HG03108 (cell line): ENCODE measurements around the gene CRAMP1.
A peak's percentile ranks its signal among the peaks of the same experiment; 100 is the strongest.

Source experiments
- ATAC-seq: cut with Tn5 transposase; IDR thresholded peaks from one replicate; pipeline ENCODE4 v1.9.1; 2021; ENCODE audit warnings: moderate library complexity; ENCODE audit not compliant: unreplicated experiment

The CRAMP1 gene, protein sequence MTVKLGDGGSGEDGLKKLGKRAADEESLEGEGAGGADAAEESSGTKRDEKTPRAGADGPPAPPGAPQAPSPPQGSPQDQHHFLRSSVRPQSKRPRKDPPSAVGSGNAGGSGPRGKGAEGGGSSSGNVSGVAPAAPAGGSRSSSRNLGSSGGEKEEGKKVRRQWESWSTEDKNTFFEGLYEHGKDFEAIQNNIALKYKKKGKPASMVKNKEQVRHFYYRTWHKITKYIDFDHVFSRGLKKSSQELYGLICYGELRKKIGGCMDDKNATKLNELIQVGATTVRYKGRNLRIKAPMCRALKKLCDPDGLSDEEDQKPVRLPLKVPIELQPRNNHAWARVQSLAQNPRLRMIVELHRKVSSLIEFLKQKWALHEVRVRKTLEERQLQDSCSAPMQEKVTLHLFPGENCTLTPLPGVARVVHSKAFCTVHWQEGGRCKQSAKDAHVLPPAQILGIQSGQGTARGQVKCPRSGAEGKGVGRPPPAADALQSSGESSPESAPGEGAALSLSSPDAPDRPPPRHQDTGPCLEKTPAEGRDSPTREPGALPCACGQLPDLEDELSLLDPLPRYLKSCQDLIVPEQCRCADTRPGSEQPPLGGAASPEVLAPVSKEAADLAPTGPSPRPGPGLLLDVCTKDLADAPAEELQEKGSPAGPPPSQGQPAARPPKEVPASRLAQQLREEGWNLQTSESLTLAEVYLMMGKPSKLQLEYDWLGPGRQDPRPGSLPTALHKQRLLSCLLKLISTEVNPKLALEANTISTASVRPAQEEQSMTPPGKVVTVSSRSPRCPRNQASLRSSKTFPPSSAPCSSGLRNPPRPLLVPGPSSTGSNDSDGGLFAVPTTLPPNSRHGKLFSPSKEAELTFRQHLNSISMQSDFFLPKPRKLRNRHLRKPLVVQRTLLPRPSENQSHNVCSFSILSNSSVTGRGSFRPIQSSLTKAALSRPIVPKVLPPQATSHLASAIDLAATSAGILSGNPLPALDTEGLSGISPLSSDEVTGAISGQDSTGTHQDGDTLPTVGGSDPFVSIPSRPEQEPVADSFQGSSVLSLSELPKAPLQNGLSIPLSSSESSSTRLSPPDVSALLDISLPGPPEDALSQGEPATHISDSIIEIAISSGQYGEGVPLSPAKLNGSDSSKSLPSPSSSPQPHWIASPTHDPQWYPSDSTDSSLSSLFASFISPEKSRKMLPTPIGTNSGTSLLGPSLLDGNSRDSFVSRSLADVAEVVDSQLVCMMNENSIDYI (N-terminal part only)

DNA sequence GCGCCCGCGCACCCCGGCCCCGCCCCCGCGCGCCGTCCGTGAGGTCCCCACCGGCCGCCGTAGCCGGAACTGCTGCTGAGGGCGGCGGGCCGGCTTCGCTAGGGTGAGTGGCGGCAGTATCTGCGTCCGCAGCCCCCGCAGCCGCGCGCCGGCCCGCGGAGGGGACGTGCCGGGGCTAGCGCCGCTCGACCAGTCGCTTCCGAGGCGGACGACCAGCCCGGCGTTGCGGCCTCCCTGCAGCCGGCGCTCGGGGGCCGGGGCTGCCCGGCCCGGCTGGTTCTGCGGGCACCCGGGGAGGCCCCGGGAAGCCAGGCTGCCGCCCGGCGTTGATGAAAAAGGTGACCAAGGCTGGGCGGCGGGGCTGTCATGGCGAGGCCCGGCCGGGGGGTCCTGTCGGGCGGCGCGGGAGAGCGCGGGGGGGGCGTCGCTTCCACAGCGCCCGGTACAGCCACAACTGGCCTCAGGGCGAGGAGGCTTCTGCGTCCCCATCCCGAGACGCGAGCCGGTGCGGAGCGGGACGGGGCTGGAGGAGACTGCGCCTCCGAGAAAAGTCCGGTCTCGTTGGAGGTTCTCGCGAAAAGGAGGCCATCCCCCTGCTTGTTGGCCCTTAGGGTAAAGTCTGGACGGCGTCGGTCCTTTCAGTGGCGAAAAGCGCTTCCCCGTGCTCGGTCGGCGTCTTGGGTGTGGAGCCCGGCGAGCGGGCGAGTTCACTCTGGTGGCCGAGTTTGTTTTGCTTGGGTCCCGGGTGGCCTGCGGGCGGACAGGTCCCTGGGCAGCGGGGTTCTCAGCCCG is at the start of gene CRAMP1:
CRAMP1 (plus strand) TSS at position 41 of the 792 bp plus-strand sequence. CDS start 2,280 bp downstream, outside the sequence.
- peak; percentile 53 for ATAC-seq

DNA sequence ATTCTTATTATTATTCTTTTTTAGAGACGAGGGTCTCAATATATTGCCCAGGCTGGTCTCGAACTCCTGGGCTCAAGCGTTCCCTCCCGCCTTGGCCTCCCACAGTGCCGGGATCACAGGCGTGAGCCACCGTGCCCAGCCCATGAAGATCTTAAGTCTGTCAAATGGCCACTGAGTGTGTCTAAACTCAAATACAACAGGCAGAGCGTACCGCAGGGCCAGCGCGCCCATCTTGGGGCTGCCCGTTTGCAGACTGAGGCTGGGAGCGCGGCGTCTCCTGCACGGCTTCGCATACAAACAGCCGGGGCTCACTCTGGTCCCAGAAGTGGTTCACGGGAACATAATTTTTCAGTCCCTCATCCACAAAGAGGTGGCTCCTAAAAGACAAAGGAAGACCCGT is 48.4 kb upstream of the CRAMP1 start:
- no peak for ATAC-seq

DNA sequence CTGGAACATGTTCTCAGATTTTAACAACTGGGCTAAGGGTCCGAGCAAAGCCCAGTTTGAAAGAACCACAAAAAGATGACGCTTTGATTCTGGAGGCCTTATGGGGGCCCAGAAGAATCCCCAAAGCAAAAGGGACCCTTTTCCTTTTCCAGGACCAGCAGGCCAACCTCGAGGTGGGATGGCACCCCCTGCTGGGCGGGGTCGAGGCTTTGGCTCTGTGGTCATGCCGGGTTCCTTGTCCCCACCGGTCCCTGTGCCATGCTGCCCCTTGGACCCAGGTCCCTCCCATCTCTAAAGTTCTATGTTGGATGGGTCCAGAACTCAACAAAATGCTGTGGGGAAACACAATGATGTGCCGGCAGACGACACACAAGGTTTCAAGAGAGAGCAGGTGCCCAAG is 47.8 kb upstream of the CRAMP1 start:
- no peak for ATAC-seq

DNA sequence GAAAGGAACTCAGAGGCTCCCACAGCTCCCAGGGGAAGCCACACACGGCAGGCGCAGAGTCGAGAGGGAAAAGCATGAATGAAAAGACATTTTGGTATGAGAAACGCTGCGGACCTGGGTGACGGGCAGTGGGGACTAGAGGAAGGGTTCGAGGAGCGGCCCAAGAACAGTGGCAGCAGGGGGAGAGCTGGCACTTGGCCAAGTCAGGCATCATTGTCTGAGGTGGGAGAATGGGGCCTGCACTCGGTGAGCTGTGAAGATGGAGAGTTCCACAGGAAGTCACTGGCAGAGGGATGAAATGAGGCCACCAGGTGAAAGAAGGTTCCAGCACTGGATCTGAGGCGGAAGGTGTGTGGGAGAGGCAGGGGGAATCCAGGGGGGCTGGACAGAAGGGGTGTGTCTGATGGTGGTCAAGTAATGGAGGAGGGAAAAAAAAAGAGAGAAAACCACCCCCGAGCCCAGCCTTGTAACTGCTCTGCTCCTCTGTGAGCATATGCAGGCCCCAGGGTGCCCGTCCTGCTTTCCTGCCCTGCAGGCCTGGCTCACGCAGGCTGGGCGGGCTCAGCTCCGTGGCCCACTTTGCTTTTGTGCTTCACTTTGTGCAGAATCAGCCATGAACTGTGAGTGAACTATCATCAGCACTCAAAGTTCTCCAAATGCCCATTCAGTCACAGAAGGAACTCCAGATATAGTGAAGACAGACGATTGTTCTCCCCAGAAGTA is 46.9 kb upstream of the CRAMP1 start:
- no peak for ATAC-seq

DNA sequence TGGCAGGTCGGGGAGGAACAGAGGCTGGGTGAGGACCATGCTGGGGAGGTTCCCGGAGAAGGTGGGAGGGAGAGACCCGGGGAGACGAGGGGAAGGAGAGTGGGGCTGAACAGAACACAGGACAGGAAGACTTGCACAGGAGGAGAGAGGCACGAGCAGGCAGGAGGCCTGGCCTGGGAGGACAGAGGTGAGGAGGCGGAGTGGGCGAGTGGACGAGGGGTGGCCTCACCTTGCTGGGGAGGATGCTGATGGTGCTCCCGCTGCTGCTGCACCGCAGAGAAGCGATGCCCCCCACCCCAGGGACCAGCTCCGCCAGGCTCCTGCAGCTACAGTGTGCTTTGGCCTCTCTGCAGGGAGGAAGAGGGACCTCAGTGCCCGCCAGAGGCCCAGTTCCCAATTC is 44.2 kb upstream of the CRAMP1 start:
- no peak for ATAC-seq

DNA sequence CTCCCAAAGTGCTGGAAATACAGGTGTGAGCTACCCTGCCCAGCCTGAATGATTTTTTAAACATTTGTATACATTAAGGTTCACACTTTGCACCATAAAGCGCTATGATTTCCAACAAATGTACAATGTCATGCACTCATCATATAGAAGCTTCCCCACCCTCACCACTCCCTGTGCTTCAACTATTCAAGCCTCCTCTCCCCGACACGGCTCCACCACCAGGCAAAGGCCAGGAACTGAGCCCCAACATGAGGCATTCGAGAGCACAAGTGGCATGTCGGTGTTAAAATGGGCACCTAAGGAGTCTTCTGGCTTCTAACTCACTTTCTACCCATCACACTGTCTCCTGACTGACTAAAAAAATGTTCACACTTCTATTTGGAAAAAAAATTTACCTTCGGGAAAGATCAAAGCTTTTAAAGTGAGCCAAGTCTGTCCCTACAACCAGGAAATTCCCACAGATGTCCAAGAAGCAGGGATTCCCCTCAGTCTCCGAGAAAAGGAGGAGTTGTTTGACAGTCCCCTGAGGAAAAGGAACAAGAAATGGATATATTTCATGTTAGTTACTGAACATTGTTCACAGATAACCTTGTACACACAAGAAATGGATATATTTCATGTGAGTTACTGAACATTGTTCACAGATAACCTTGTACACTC is 41.0 kb upstream of the CRAMP1 start:
- no peak for ATAC-seq

DNA sequence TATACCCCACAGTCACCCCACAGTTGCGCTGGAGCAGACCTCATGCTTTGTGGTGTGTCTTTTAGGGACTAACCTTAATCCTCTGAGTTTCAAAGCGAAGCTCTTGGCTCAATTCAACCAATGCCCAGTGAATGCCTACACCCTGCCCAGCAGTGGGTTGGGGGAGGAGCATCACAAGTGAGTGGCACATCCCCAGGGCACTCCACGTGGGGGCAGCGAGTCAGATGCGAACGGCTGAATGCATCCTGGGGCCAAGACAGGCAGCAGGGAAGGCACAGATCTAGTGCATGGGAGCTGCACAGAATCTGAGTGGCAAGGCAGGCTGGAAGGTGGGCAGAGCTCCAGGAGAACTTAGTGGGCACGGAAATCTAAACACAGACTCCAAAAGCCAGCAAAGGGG is 39.5 kb upstream of the CRAMP1 start:
- no peak for ATAC-seq

DNA sequence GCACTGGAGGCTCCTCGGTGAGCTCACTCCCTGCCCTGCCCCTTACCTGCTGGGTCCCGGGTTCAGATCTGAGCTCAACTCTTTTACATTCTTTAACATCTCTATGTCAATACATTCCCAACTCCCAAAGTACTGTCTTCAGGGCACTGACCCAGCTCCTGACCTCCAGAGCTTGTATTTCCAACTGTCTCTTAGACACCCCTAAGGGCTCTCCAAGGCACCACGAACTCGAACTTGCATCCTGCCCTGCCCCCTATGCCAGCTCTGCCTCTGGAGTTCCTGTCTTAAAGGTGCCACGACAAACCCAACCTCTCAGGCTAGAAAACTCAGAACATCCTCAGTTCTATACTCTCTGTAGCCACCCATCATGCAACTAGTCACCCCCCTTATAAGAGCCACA is 38.9 kb upstream of the CRAMP1 start:
- no peak for ATAC-seq

DNA sequence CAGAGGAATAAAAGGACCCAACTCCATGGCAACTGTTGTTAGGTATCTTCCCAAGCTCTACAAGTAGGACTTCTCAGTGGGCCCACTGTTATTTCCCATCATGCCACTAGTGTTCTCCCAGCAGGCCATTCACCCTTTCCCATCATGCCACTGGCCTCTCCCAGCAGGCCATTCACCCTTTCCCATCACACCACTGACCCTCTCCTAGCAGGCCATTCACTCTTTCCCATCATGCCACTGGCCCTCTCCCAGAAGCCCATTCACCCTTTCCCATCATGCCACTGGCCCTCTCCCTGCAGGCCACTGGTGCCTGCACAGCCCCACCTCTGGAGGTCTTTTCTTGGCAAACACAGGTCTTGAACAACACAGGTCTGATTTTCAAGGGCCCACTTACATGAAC is 36.6 kb upstream of the CRAMP1 start:
- no peak for ATAC-seq

DNA sequence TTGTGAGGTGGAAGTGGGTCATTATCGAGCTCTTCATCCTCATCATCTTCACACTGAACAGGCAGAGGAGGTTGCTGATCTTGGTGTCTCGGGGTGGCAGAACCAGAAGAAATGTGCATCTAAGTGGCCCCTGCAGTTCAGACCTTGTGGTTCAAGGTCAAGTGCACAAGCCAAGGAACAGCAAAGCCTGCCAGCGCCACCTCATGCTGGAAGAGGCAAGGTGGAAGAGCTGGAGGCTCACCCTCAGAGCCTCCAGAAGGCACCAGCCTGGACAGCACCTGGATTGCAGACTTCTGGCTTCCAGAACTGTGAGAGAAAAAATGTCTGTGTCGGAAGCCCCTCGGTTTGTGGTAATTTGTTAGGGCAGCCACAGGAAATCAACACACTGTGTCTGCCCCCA is 32.9 kb upstream of the CRAMP1 start:
- no peak for ATAC-seq

DNA sequence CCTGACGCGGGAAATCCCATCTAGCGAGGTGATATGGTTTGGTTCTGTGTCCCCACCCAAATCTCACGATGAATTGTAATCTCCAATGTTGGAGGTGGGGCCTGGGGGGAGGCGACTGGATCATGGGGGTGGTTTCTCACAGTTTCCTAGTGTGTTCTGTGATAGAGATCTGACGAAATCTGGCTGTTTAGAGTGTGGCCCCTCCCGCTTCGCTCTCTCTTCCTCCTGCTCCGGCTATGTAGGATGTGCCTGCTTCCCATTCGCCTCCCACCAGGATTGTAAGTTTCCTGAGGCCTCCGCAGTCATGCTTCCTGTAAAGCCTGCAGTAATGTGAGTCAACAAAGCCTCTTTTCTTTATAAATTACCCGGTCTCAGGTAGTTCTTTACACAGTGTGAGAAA is 31.9 kb upstream of the CRAMP1 start:
- no peak for ATAC-seq

DNA sequence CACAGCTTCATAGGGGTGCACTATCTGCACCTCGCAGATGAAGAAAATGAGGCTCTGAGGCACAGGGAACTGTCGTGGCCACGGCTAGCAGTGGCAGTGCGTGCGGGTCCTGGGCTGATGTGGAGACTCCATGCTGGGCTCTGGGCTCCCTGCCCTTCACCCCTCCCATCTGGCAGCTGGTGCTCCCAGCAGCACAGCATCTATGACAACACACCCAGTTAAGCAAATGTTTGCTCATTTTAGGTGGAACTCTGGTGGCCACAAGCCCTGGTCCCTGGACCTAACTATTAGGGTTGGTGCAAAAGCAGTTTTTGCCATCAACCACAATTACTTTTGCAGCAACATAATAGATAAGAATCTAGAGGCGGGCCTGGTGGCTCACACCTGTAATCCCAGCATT is 31.2 kb upstream of the CRAMP1 start:
- no peak for ATAC-seq

DNA sequence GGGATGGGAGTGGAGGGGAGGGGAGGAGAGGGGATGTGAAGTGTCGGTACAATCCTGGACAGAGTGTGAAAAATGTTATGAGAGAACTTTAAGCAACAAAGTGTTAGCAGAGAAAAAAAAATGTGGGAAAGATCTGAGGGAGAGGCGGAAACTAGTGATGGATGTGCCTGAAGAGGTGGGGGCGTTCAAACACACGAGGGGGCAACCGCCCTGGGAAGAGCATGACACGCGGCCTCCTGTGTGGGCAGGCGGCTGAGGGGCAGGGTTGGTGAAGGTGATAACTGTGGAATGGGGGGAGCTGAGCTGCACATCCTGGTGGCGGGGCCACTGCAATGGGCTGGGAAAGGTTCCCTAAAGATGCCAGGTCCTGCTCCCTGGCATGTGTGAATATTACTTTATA is 30.4 kb upstream of the CRAMP1 start:
- ATAC-seq, result no peak

DNA sequence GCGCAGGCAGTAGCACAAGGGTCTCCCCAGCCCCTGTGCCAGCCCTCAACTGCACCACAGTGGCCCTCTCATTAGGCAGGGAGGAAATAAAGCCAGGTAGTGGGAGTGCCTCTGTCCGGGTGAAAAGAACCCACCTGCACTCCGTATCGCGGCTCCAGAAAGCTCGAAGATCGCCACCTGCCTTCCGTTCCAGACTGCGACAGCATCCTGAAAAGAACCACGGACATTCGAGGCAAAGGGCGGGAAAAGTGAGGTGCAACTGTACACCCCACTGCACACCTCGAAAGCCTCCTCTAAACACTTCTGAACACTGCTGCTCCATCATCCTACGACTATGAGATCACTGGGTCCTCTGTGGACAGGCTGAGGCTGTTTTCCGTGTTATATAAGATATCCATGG is 29.0 kb upstream of the CRAMP1 start:
- ATAC-seq, result no peak

DNA sequence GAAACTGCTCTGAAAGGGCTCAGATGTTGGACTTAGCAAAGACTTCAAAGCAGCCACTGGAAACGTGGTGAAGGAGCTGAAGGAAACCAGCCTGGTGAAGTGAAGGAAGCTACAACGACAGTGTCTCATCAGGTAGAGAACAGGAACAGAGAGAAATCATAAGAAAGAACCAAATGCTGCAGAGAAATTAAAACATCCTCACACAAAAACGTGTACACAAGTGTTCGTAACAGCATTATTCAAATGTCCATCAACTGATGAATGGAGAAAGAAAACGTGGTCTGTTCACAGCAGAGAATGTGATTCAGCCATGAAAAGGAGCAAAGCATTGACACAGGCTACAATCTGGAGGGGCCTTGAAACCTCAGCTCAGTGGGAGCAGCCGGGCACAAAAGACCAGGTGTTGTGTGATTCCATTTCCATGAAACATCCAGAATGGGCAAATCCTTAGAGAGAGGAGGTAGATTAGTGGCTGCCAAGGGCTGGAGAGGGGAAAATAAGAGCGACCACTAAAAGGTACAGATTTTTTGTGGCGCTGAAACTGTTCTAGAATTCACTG is 27.2 kb upstream of the CRAMP1 start:
- no peak for ATAC-seq

DNA sequence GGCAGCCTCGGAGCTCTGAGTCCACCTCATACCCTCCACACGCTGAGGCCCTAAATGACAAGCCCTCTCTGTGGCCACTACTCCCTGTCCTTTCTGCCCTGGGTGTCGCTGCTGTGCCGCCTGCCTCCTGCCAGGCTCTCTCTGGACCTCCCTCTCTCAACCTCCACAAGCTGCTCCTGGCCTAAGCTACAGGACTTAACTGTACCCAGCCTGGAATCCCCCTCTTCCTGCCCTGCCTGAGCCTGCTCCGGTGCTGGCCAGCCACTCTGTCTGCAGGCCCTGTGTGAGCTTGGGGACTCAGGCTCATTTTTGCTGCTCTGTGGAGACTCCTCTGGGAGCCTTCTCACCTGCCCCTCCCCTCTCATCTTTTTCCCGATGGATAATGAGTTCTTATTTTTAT is 21.8 kb upstream of the CRAMP1 start:
- ATAC-seq, result no peak

DNA sequence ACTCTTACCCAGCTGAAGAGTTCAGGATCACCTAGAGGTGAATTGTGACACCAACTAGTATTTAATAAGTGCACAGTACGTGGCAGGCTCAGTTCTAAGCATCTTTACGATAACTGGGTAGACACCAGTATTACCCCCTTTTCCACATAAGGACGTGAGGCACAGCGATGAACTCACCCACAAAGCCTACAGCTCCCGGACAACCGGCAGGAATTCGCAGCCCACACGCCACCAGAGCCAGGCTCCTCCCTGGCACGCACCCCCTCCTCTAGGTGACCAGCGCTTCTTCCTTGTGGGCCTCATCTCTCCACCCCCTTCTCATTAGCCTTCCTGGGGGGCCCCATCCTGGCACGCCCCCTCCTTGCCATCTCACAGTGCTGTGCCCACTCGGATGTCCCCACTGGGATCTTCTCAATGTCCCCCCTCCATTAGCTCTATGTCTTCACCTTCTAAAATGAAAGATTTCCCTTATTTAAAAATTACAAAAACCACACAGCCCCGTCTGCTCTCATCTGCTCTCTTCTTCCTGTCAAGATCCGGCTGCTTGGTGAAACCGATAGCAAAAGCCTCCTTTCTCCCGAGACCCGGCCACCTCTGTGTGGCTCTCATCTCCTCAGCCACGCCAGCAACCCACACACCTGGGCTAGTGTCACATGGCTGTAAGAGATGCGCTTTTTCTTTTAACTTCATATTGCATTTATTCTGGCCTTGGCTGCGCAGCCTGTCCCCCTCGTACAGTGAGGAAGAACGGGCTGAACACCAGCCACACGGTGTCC is 21.0 kb upstream of the CRAMP1 start:
- no peak for ATAC-seq

DNA sequence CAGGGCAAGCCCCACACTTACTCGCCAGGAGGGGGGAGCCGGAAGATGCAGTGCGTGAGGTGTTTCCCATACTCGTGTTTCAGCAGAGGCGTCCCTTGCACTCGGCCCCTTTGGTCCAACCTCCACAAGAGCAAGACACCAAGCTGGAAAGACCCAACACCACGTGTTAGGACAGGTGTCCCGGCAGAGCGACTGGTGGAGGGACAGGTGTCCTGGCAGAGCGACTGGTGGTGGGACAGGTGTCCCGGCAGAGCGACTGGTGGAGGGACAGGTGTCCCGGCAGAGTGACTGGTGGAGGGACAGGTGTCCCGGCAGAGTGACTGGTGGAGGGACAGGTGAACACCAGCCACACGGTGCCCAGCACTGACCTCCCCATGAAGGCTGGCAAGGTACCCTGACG is 19.7 kb upstream of the CRAMP1 start:
- no peak for ATAC-seq
